Activated CD8-positive, alpha-beta T cell treated with anti-CD3 and anti-CD28 coated beads for 36 hours (primary cell): ENCODE results near the gene YY2. TPM values are rescaled to one million over a fixed set of nuclear protein-coding genes. Genes with fewer than 3 reads are reported as not detected.
"Not testable (repeated sequence)": the region's sequence is repeated elsewhere in the genome, so short reads cannot be mapped to it uniquely, and the experiment has no call there.

Experiments
- ATAC-seq: fragments of 200-7000 bp; cut with Tn5 transposase; one replicate; pipeline ENCODE4 v1.10.0; 2021; ENCODE audit warnings: mild to moderate bottlenecking, moderate library complexity
- CTCF ChIA-PET: fragments of 350-600 bp; sonication (Branson Sonifier 250); formaldehyde crosslinking; loops from one replicate; lab custom pipeline; 2021; ENCODE audit warnings: antibody characterized with exemption; lab: Charles Lee
- POLR2A ChIA-PET: fragments of 350-600 bp; sonication (Branson Sonifier 250); formaldehyde crosslinking; loops from one replicate; lab custom pipeline; 2021; ENCODE audit warnings: antibody characterized with exemption; lab: Charles Lee
- DNase-seq: peaks from one replicate; pipeline ENCODE4 v3.0.0-alpha.2; 2020
- H3K27ac Mint-ChIP-seq: one replicate; pipeline ENCODE4 v1.8.0; 2021; ENCODE audit warnings: mild to moderate bottlenecking, mixed read lengths
- H3K27me3 Mint-ChIP-seq: one replicate; pipeline ENCODE4 v1.8.0; 2021; ENCODE audit warnings: mixed read lengths
- H3K36me3 Mint-ChIP-seq: one replicate; pipeline ENCODE4 v1.8.0; 2021; ENCODE audit warnings: low read depth, mixed read lengths
- H3K4me1 Mint-ChIP-seq: one replicate; pipeline ENCODE4 v1.8.0; 2021; ENCODE audit warnings: low read depth, mixed read lengths
- H3K4me3 Mint-ChIP-seq: one replicate; pipeline ENCODE4 v1.8.0; 2021; ENCODE audit warnings: mild to moderate bottlenecking, moderate library complexity, mixed read lengths
- H3K9me3 Mint-ChIP-seq: one replicate; pipeline ENCODE4 v1.8.0; 2021; ENCODE audit warnings: mixed read lengths
- intact Hi-C: fragments of 100-400 bp; cut with micrococcal nuclease; formaldehyde crosslinking; loops from one replicate; pipeline ENCODE4 v1.10.0; 2022
- total RNA-seq, 2 experiments: library from RNA; stranded (reverse); gene quantifications; one replicate each; pipeline ENCODE4 v1.2.3, GENCODE V29; 2021
- TF ChIP-seq, protein P1 (sequence below): fragments of 200-600 bp; IDR thresholded peaks from one replicate; pipeline ENCODE4 v1.8.0; 2022; ENCODE audit warnings: antibody characterized with exemption, mild to moderate bottlenecking

Gene YY2
- total RNA-seq, 2 experiments from 2014 or later, result 2.0 to 2.3 TPM

DNA sequence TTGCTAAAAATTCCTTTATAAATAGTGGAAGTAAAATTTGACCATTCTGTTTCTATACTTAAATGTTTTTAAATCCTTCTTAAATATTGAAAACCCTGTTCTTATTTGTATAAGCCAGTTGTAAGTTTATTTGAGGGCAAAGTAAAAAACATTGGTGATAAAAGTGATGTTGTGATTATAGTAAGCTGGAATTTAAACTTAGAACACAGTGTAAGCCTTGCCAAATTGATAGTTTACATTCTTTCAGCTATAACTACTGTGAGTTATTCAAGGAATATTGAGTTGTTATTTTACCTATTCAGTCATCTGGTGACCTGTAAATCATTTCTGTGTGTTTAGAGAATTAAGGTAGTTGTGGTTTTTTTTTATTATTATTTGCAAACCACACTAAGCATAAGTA is 9.6 kb downstream of the YY2 start:
- H3K27me3 Mint-ChIP-seq, result no peaks in the 10 kb centered on the region
- TF ChIP-seq, protein P1, sequence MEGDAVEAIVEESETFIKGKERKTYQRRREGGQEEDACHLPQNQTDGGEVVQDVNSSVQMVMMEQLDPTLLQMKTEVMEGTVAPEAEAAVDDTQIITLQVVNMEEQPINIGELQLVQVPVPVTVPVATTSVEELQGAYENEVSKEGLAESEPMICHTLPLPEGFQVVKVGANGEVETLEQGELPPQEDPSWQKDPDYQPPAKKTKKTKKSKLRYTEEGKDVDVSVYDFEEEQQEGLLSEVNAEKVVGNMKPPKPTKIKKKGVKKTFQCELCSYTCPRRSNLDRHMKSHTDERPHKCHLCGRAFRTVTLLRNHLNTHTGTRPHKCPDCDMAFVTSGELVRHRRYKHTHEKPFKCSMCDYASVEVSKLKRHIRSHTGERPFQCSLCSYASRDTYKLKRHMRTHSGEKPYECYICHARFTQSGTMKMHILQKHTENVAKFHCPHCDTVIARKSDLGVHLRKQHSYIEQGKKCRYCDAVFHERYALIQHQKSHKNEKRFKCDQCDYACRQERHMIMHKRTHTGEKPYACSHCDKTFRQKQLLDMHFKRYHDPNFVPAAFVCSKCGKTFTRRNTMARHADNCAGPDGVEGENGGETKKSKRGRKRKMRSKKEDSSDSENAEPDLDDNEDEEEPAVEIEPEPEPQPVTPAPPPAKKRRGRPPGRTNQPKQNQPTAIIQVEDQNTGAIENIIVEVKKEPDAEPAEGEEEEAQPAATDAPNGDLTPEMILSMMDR, result no peak
- DNase-seq, result no peak
- peaks cover 2% of the 10 kb centered on the region for H3K4me1 Mint-ChIP-seq
- ChIA-PET POLR2A (no interaction called here), CTCF (no interaction called here)
- no peak for ATAC-seq
- intact Hi-C loops, result no loop called here
- no peaks in the 10 kb centered on the region for H3K9me3 Mint-ChIP-seq
- H3K4me3 Mint-ChIP-seq, result no peak overlapping the region
- H3K36me3 Mint-ChIP-seq, result peaks cover 2% of the 10 kb centered on the region
- H3K27ac Mint-ChIP-seq, result no peak overlapping the region

GRCh38 chrX:21870494-21870893 is 14.7 kb downstream of the YY2 start:
- H3K4me1 Mint-ChIP-seq, result no peaks in the 10 kb centered on the region
- ChIA-PET POLR2A (no interaction called here), CTCF (no interaction called here)
- no peaks in the 10 kb centered on the region for H3K27me3 Mint-ChIP-seq
- no peak for DNase-seq
- H3K27ac Mint-ChIP-seq, result no peak overlapping the region
- peaks cover 2% of the 10 kb centered on the region for H3K36me3 Mint-ChIP-seq
- TF ChIP-seq, protein P1, result no peak
- H3K4me3 Mint-ChIP-seq, result no peak overlapping the region
- H3K9me3 Mint-ChIP-seq, result no peaks in the 10 kb centered on the region
- no peak for ATAC-seq
- intact Hi-C loops, result no loop called here

GRCh38 chrX:21873063-21873775 is 17.4 kb downstream of the YY2 start:
- intact Hi-C loops, result no loop called here
- DNase-seq, result no peak
- no peaks in the 10 kb centered on the region for H3K4me1 Mint-ChIP-seq
- no peak overlapping the region for H3K4me3 Mint-ChIP-seq
- no peak overlapping the region for H3K27ac Mint-ChIP-seq
- peaks cover 2% of the 10 kb centered on the region for H3K36me3 Mint-ChIP-seq
- H3K9me3 Mint-ChIP-seq, result no peaks in the 10 kb centered on the region
- CTCF ChIA-PET, result no interaction called here
- no peaks in the 10 kb centered on the region for H3K27me3 Mint-ChIP-seq
- POLR2A ChIA-PET, result no interaction called here
- TF ChIP-seq, protein P1, result no peak
- no peak for ATAC-seq

- H3K36me3 Mint-ChIP-seq, CTCF ChIA-PET, H3K27me3 Mint-ChIP-seq, DNase-seq, intact Hi-C loops, H3K27ac Mint-ChIP-seq, POLR2A ChIA-PET, ATAC-seq, H3K9me3 Mint-ChIP-seq, H3K4me1 Mint-ChIP-seq, H3K4me3 Mint-ChIP-seq: not testable (repeated sequence)
Observed at GRCh38 chrX:21874182-21874581, 18.4 kb downstream of the YY2 start.

GRCh38 chrX:21875013-21875412 is 19.2 kb downstream of the YY2 start:
- Mint-ChIP-seq H3K9me3 (no peaks in the 10 kb centered on the region), H3K4me1 (no peaks in the 10 kb centered on the region), H3K27ac (no peak overlapping the region), H3K27me3 (no peaks in the 10 kb centered on the region), H3K4me3 (no peak overlapping the region), H3K36me3 (peaks cover 3% of the 10 kb centered on the region)
- intact Hi-C loops, result no loop called here
- ChIA-PET POLR2A (no interaction called here), CTCF (no interaction called here)
- ATAC-seq (no peak), DNase-seq (no peak)
- TF ChIP-seq, protein P1, result no peak
